Measurements from ENCODE around the gene ZDHHC9.
A peak's percentile ranks its signal among the peaks of the same experiment; 100 is the strongest.
"Not testable (repeated sequence)": the region's sequence is repeated elsewhere in the genome, so short reads cannot be mapped to it uniquely, and the experiment has no call there.

Gene ZDHHC9

GRCh38 chrX:129843459-129844306, at the start of gene ZDHHC9:
TSS of gene ZDHHC9 (minus strand) at chrX:129843886. CDS start at chrX:129841945, 1,941 bp downstream.
- peak; percentile 76 to 85 for DNase-seq

GRCh38 chrX:129877401-129877800, 33.7 kb upstream of the ZDHHC9 start:
- DNase-seq: no peak

DNA sequence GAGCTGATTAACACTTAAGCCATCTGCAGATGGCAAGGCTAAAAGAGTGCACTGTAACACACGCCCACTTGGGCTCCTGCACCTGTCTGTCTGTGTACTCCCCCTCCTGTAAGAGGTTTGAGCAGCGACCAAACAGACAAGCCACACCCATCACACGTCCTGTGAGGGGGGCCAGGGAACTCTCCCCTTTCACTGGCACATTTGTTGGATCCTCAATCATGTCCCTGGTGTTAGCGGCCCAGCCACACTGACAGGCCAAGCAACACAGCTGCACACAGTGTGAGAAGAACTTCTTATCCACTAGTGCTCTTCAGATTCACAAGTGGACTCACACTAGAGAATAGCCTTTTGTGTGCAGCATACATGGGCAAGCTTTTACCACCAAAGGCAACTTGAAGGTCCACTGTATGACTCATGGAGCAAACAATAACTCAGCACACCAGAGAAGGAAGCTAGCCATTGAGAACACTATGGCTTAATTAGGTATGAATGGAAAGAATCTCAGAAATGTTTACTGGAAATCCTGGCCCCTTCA, 33.2 kb upstream of the ZDHHC9 start:
- peak in 1 of 2 experiments; percentile 7 for DNase-seq

- no peak for DNase-seq
These were observed 32.0 kb upstream of the ZDHHC9 start for GRCh38 chrX:129875669-129876068.

- DNase-seq: no peak
These were observed 28.8 kb upstream of the ZDHHC9 start for GRCh38 chrX:129872524-129872923.

DNA sequence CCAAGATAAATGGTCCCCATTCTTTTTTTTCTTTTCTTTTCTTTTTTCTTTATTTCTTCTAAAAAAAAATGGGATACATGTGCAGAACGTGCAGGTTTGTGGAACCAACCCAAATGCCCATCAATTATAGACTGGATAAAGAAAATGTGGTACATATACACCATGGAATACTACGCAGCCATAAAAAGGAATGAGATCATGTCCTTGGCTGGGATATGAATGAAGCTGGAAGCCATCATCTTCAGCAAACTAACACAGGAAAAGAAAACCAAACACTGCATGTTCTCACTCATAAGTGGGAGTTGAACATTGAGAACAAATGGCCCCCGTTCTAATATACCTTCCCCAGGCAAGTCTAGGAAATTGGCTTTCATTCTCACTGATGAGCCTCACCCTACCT, 22.6 kb upstream of the ZDHHC9 start:
- not testable (repeated sequence) for DNase-seq

DNA sequence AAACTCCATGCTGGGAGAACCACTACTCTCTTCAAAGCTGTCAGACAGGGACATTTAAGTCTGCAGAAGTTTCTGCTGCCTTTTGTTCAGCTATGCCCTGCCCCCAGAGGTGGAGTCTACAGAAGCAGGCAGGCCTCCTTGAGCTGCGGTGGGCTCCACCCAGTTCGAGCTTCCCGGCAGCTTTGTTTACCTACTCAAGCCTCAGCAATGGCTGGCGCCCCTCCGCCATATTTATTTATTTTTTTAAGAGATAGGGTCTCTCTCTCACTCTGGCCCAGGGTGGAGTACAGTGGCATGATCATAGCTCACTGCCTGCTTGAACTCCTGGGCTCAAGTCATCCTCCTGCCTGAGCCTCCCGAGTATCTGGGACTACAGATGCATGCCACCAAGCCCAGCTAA, 15.4 kb upstream of the ZDHHC9 start:
- DNase-seq: not testable (repeated sequence)

DNA sequence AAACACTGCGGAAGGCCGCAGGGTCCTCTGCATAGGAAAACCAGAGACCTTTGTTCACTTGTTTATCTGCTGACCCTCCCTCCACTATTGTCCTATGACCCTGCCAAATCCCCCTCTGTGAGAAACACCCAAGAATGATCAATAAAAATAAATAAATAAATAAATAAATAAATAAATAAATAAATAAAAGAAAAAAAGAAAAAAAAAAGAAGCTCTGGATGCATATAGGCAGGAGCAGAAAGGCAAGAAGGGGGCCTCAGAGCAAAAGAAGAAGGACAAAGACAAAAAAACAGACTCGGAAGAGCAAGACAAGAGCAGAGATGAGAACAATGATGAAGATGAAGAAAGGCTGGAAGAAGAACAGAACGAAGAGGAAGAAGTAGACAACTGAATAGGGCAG, 8.1 kb upstream of the ZDHHC9 start:
- not testable (repeated sequence) for DNase-seq

- no peak for DNase-seq
These were observed 3.0 kb upstream of the ZDHHC9 start for GRCh38 chrX:129846716-129847115.

DNA sequence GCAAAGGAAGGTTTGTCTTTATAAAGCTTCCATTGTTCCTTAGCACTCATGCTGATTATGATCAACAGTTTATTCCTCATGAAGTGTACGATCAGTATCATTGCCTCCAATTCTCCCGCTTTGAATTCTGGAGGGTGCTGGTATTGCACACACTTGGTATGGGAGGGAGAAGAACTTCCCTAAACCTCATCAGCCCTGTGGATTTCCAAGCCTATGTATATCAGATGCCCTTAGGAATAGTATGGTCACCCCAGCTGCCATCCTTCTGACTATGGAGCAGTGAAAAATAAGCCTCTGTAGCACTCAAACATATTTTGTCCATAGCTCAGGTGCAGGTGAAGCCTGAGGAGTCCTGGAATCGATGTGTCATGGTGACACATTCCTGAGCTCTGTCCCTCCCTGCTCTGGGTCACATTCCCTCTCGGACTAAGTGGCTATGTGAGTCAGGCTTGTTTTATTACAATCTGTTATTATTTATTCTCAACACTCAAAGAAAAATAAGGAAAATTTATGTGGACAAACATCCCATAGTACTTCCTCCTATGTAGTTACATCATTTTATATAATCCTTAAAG, 2.0 kb upstream of the ZDHHC9 start:
- no peak for DNase-seq

GRCh38 chrX:129843209-129843458, 552 bp downstream of the ZDHHC9 start:
- no peak for DNase-seq

DNA sequence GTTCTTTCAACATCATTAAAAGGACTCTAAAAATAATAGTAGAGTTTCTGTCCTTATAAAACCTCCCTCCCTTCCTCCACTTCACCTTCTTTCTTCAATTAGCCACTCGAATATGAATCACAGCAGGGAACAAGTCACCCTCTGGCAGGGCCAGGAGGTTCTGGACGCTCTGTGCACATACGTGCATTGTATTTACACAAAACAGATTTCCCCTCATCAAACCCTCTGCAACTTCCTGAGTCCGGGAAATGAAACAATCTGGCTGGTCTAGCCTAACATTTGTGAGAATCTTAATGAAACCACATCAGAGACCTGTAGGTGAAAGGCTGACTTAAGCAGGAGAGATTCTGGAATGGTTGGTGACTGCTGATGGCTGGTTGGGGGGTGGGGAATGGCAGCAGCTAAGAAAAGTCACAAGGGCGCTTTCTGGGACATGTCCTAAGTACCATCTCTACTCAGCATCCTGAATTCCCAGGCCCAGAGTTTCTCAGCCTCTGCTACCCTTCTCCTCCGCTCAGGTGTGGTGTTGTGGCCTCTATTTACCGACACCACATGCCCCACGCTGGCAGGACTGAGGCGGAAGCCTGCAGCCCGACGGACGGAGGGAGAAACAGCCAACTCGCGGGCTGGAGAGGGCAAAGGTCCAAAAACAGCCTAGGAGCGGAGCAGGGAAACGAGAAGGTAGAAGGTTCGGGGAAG, 1.0 kb downstream of the ZDHHC9 start:
- DNase-seq: peak in 1 of 2 experiments; percentile 3

DNA sequence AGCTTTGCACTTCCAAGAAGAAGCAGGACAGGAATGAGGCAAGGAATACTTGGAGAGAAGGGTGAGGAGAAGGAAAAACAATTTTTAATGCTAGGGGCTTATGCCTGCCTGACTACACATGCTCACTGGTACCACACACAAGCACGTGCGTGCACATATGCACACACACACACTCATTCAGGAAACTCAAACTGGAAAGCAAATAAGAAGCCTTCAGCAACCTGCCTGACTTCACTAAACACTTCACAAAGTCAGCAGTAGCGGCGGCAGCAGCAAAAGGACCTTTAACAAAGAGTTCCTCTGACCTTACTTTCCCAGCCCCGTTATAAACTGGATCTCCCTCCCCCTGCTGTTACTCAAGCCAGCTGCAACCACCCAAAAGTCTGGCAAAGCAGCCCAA, 3.3 kb downstream of the ZDHHC9 start:
- no peak for DNase-seq

- no peak for DNase-seq
These were observed 6.9 kb downstream of the ZDHHC9 start for GRCh38 chrX:129836827-129837226.

DNA sequence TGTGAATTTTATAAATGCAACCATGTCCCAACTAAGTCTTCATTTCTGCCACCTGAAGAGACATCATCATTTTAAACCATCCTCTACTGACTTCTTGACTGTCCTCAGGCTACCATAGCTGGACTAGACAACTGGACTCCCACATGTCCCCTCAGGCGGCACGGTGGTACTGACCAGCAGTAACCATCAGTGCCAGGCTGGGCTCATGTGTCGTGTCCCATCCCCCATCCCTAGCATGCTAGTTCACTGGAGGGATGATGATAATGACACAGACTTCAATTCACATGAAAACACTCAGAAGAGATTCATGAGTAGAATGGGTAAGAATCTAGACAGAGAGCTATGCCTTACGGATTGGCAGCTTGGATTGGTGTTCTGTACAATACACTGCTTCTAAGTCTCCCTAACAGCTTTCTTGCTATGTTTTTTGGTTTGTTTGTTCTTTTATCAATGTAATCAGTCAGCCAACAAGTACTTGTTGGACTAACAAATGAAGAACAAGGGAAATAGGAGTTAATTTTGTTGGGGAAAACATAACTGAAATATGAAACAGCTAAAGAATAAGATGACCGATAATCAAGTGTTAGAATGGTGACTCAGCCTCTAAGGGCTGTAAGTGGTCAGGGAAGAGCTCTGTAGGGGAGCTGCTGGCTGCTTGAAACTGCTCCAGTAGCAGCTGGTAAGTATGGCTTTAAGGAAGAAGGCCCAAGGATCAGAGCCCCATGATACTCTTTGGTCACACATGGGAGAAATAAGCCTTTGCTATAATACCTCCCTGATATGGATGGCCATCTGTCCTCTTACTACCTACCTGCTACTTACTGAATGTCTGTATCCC, 10.3 kb downstream of the ZDHHC9 start:
- DNase-seq: no peak

DNA sequence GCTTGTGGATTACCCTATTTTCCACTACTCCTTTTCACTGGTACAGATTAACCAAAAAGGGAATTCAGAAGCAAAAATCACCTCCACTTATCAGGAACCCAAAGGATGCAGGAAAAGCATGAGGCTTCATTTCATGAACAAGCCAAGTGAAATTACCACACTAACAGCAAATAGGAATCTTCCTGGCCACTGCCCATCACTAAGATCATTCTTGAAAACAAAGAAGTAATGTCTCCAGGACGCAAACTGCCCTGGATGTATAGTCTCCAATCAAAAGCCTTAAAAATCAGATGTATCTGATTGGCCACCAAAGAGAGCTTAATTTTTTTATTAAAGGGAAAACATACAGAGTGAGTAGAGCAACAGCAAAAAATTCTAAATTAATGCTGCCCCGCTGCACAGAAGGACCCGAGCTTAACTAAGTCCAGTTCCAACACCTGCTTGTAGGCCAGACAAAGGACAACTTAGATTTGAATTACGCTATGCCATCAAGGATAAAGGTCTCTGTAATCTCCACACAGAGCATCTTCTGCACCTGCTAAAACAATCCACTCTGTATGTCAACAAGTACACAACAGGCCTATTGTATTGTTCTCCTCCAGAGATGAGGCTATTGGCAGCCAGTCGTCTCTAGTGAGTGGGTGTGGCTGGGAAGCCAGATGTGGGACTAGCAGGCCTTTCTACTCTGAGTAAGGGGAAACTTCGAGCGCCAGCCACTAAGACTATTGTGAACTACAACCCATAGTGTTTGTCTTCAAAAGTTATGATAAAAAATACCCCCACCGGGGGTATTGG, 12.4 kb downstream of the ZDHHC9 start:
- DNase-seq: peak in 1 of 2 experiments; percentile 14

GRCh38 chrX:129830494-129830893, 13.2 kb downstream of the ZDHHC9 start:
- no peak for DNase-seq

GRCh38 chrX:129825746-129826505, 17.8 kb downstream of the ZDHHC9 start:
- DNase-seq: no peak

DNA sequence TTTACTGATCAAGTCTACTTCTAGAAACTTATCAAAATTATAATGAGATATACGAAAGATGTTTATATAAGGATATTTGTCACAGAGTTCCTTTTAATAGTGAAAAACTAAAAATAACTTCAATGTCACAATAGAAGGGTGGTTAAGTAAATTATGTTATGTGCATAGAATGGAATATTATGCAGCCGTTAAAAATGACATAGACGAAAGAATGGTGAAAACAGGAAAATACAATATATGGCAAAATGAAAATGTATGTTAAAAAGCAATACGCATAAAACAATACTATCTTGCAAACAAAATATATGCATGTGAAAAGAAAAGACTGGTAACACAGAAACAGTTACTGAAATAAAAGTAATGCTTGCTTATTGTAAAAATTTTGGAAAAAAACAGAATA, 19.1 kb downstream of the ZDHHC9 start:
- DNase-seq: no peak

DNA sequence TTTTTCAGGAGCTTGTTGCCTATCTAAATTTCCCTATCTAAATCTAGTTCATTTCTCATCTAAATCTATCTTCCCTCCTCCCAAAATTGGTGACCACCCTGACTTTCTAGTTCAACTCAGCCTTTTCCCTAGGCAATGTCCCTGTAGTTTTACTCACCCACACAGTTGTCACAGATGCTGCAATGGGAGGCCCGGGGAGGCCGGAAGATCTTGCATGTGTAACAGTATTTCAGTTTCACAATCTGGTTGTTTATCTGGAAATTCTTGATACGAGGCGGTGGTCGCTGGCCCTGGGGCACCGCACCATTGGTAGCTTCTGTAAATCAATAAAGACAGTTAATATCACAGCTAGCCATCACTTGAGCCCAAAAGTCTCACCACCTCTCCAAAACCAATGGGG, 20.2 kb downstream of the ZDHHC9 start:
- DNase-seq: no peak

- DNase-seq: no peak
These were observed 20.6 kb downstream of the ZDHHC9 start for GRCh38 chrX:129823115-129823514.
